Nephron (organoid): Measurements from ENCODE around the gene IQCF2.

Experiments used
- H3K27ac Mint-ChIP-seq, 3 experiments: 2 replicates each; pipeline ENCODE4 v1.8.0; 2020; ENCODE audit warnings: mixed read lengths in 3 of 3, mild to moderate bottlenecking in 2 of 3, moderate library complexity in 1 of 3
- H3K27me3 Mint-ChIP-seq: 2 replicates; pipeline ENCODE4 v1.8.0; 2021; ENCODE audit warnings: low read depth, mild to moderate bottlenecking, moderate library complexity, mixed read lengths
- H3K36me3 Mint-ChIP-seq: 2 replicates; pipeline ENCODE4 v1.8.0; 2020; ENCODE audit warnings: low read depth, mixed read lengths
- H3K4me1 Mint-ChIP-seq: 2 replicates; pipeline ENCODE4 v1.8.0; 2020; ENCODE audit warnings: mixed read lengths
- H3K4me3 Mint-ChIP-seq, 3 experiments: 2 replicates each; pipeline ENCODE4 v1.8.0; 2020; ENCODE audit warnings: mild to moderate bottlenecking in 3 of 3, mixed read lengths in 3 of 3, moderate library complexity in 2 of 3
- H3K9me3 Mint-ChIP-seq: 2 replicates; pipeline ENCODE4 v1.8.0; 2020; ENCODE audit warnings: mixed read lengths
- CTCF ChIP-seq, 3 experiments: fragments of 200-600 bp; sonication (generic); IDR thresholded peaks; one replicate each; pipeline ENCODE4 v1.5.0; 2021; ENCODE audit warnings: antibody characterized with exemption in 3 of 3; ENCODE audit not compliant: unreplicated experiment in 3 of 3

The IQCF2 gene

GRCh38 chr3:51817375-51817774 is 44.0 kb upstream of the IQCF2 start:
- no peak for TF ChIP-seq CTCF (IDR thresholded peaks at IDR 0.05; ENCODE audit: unreplicated experiment in 3 of 3)
- no peaks in the 10 kb centered on the region for H3K4me1 Mint-ChIP-seq
- H3K27me3 Mint-ChIP-seq = peaks cover 47% of the 10 kb centered on the region
- no peak overlapping the region for H3K27ac Mint-ChIP-seq
- no peak overlapping the region for H3K4me3 Mint-ChIP-seq
- H3K36me3 Mint-ChIP-seq = no peaks in the 10 kb centered on the region
- H3K9me3 Mint-ChIP-seq = no peaks in the 10 kb centered on the region

GRCh38 chr3:51819151-51819550 is 42.3 kb upstream of the IQCF2 start:
- peaks cover 45% of the 10 kb centered on the region for H3K27me3 Mint-ChIP-seq
- H3K4me3 Mint-ChIP-seq = no peak overlapping the region
- no peak for TF ChIP-seq CTCF (IDR thresholded peaks at IDR 0.05; ENCODE audit: unreplicated experiment in 3 of 3)
- no peaks in the 10 kb centered on the region for H3K4me1 Mint-ChIP-seq
- H3K36me3 Mint-ChIP-seq = no peaks in the 10 kb centered on the region
- H3K27ac Mint-ChIP-seq = no peak overlapping the region
- H3K9me3 Mint-ChIP-seq = no peaks in the 10 kb centered on the region

GRCh38 chr3:51819709-51820406 is 41.6 kb upstream of the IQCF2 start:
- Mint-ChIP-seq H3K9me3 (no peaks in the 10 kb centered on the region), H3K27me3 (peaks cover 41% of the 10 kb centered on the region), H3K27ac (no peak overlapping the region), H3K36me3 (no peaks in the 10 kb centered on the region), H3K4me1 (no peaks in the 10 kb centered on the region), H3K4me3 (no peak overlapping the region)
- TF ChIP-seq CTCF (IDR thresholded peaks at IDR 0.05; ENCODE audit: unreplicated experiment in 3 of 3) = no peak

GRCh38 chr3:51828297-51828696 is 33.1 kb upstream of the IQCF2 start:
- peaks cover 15% of the 10 kb centered on the region for H3K9me3 Mint-ChIP-seq
- H3K4me1 Mint-ChIP-seq = no peaks in the 10 kb centered on the region
- H3K27me3 Mint-ChIP-seq = peaks cover 17% of the 10 kb centered on the region
- no peak overlapping the region for H3K4me3 Mint-ChIP-seq
- no peak overlapping the region for H3K27ac Mint-ChIP-seq
- TF ChIP-seq CTCF (IDR thresholded peaks at IDR 0.05; ENCODE audit: unreplicated experiment in 3 of 3) = no peak
- H3K36me3 Mint-ChIP-seq = no peaks in the 10 kb centered on the region

- no peak for TF ChIP-seq CTCF (IDR thresholded peaks at IDR 0.05; ENCODE audit: unreplicated experiment in 3 of 3)
- no peak overlapping the region for H3K27ac Mint-ChIP-seq
- peaks cover 15% of the 10 kb centered on the region for H3K9me3 Mint-ChIP-seq
- H3K27me3 Mint-ChIP-seq = peaks cover 20% of the 10 kb centered on the region
- H3K4me3 Mint-ChIP-seq = no peak overlapping the region
- no peaks in the 10 kb centered on the region for H3K36me3 Mint-ChIP-seq
- no peaks in the 10 kb centered on the region for H3K4me1 Mint-ChIP-seq
Observed at GRCh38 chr3:51830345-51830744, 31.1 kb upstream of the IQCF2 start.

- Mint-ChIP-seq H3K4me1 (no peaks in the 10 kb centered on the region), H3K27me3 (peaks cover 20% of the 10 kb centered on the region), H3K4me3 (no peak overlapping the region), H3K9me3 (peaks cover 15% of the 10 kb centered on the region), H3K27ac (no peak overlapping the region), H3K36me3 (no peaks in the 10 kb centered on the region)
- TF ChIP-seq CTCF (IDR thresholded peaks at IDR 0.05; ENCODE audit: unreplicated experiment in 3 of 3) = no peak
Observed at GRCh38 chr3:51830836-51831385, 30.5 kb upstream of the IQCF2 start.
